Ammon's horn (tissue), 1 donor: ENCODE measurements around the gene ALG13.
"Not testable (repeated sequence)": the region's sequence is repeated elsewhere in the genome, so short reads cannot be mapped to it uniquely, and the experiment has no call there.

Experiments
- DNase-seq: peaks from one replicate; pipeline ENCODE4 v3.0.0-alpha.2; 2016; ENCODE audit warnings: low spot score

The ALG13 gene

GRCh38 chrX:111759686-111760085 lies 78.7 kb downstream of the ALG13 start:
- DNase-seq: no peak

GRCh38 chrX:111761578-111762135 lies 80.7 kb downstream of the ALG13 start:
- DNase-seq: no peak

DNA sequence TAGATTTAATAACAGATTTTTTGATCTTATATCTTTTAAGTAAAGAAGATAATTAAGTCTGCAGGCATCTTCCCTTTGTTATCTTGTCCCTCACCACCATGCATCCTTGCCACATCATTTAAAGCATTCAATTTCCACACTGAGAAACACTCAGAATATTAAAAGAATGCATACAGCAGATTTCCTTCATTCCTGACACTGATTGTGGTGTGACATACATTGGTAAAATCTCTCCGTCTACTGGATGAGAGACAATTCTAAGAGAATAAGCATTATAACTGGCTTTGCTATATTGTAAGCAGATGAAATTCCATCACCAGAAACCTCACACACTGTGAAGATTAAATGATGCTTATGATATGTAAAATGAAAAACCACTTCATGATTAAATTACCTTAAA lies 97.6 kb downstream of the ALG13 start:
- no peak for DNase-seq

DNA sequence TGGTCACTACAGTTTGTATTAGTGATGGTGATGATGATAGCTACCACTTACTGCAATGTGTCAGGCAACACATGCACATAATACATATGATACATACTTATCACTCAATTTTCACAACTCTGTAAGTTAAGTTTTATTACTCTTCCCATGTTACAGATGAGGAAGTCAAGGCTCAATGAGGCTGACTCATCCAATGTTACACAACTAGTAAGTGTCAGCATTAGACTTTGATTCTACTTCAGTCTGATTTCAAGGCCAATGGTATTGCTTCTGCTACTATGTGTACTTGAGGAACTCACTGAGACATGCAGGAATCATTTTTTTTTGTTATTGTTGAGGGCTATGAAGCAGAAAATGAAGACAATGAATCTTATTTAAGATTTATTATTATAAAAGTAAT lies 98.6 kb downstream of the ALG13 start:
- no peak for DNase-seq

DNA sequence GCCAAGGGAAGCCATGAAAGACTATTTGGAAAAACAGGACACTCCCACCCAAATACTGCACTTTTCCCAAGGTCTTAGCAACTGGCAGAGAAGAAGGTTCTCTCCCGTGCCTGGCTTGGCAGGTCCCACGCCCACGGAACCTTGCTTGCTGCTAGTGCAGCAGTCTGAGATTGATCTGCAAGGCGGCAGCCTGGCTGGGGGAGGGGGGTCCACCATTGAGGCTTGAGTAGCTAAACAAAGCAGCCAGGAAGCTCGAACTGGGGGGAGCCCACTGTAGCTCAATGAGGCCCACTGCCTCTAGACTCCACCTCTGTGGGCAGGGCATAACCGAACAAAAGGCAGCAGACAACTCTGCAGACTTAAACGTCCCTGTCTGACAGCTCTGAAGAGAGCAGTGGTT lies 103.7 kb downstream of the ALG13 start:
- DNase-seq: no peak

- DNase-seq: not testable (repeated sequence)
Measured at GRCh38 chrX:111790054-111790453, 109.1 kb downstream of the ALG13 start.
